Measurements from ENCODE around the gene TFPI.

GRCh38 chr2:187552381-187552780, 1.9 kb downstream of the TFPI start:
- TF ChIP-seq ZNF384 (IDR thresholded peaks at IDR 0.05), result no peak
- TF ChIP-seq BHLHE40 (IDR thresholded peaks at IDR 0.05; ENCODE audit: borderline replicate concordance), result no peak
- TF ChIP-seq HDGF (IDR thresholded peaks at IDR 0.05; ENCODE audit: borderline replicate concordance), result no peak
- no peak for TF ChIP-seq SP1 (IDR thresholded peaks at IDR 0.05)
- TF ChIP-seq LEF1 (IDR thresholded peaks at IDR 0.05; ENCODE audit: borderline replicate concordance), result no peak
- TF ChIP-seq ELF4 (IDR thresholded peaks at IDR 0.05), result no peak
- no peak for TF ChIP-seq L3MBTL2 (conservative IDR thresholded peaks at IDR 0.05)
- TF ChIP-seq PKNOX1 (IDR thresholded peaks at IDR 0.05), result no peak
- no peak for TF ChIP-seq FOXM1 (IDR thresholded peaks at IDR 0.05; ENCODE audit: borderline replicate concordance)
- TF ChIP-seq NFRKB (IDR thresholded peaks at IDR 0.05), result no peak
- TF ChIP-seq CTBP1 (IDR thresholded peaks at IDR 0.05; ENCODE audit: borderline replicate concordance), result no peak

Data from HEK293T (cell line).